ENCODE measurements around the gene TBC1D13. TPM values are rescaled to one million over a fixed set of nuclear protein-coding genes. Genes with fewer than 3 reads are reported as not detected.

TBC1D13 gene
- total RNA-seq, 1 donor = 10.4 TPM

- no peak for TF ChIP-seq CTCF (IDR thresholded peaks at IDR 0.05; ENCODE audit: insufficient read depth, low read depth, low read length)
- no peak for DNase-seq (ENCODE audit: low read depth)
- H3K4me3 ChIP-seq (ENCODE audit: low read depth, low read length) = no peak overlapping the region
These were observed 11.8 kb downstream of the TBC1D13 start for GRCh38 chr9:128798896-128799295.

DNA sequence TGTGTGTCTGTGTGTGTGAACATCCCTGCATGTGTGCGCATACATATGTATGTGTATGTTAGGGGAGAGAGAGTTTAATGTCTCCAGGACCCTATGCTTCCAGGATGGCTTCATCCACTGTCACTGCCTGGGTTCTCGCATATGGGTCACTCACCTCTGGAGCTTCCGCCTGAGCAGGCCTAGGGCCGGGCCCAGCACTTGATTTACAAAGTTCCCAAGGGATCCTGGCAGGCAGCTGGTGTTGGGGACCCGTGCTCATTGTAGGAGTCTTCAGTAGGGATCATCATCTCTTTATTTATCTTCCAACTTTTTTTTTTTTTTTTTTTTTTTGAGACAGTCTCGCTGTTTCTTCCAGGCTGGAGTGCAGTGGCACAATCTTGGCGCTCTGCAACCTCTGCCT is 13.0 kb downstream of the TBC1D13 start:
- no peak overlapping the region for H3K4me3 ChIP-seq (ENCODE audit: low read depth, low read length)
- no peak for DNase-seq (ENCODE audit: low read depth)
- TF ChIP-seq CTCF (IDR thresholded peaks at IDR 0.05; ENCODE audit: insufficient read depth, low read depth, low read length) = no peak

DNA sequence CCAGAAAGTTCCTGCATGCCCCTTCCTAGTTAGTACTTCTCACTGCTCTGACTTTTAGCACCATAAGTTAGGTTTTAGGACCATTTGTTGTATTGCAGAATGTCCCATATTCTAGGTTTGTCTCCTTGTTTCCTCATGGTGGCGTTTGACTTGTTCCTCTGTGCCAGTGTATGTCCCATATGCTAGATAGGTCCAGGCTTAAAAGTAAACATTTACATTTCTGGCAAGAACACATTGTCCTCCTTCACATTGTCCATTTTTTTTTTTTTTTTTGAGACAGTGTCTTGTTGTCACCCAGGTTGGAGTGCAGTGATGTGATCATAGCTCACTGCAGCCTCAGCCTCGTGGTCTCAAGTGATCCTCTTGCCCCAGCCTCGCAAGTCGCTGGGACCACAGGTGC is 15.4 kb downstream of the TBC1D13 start:
- TF ChIP-seq CTCF (IDR thresholded peaks at IDR 0.05; ENCODE audit: insufficient read depth, low read depth, low read length) = no peak
- H3K4me3 ChIP-seq (ENCODE audit: low read depth, low read length) = no peak overlapping the region

GRCh38 chr9:128805661-128806060 is 18.6 kb downstream of the TBC1D13 start:
- H3K4me3 ChIP-seq (ENCODE audit: low read depth, low read length) = no peak overlapping the region
- no peak for DNase-seq (ENCODE audit: low read depth)
- TF ChIP-seq CTCF (IDR thresholded peaks at IDR 0.05; ENCODE audit: insufficient read depth, low read depth, low read length) = no peak

More for the DNA sequence above, 15.4 kb downstream of the TBC1D13 start:
- DNase-seq (ENCODE audit: low read depth) = no peak

- TF ChIP-seq CTCF (IDR thresholded peaks at IDR 0.05; ENCODE audit: insufficient read depth, low read depth, low read length) = no peak
- no peak for DNase-seq (ENCODE audit: low read depth)
- H3K4me3 ChIP-seq (ENCODE audit: low read depth, low read length) = no peak overlapping the region
These were observed 20.8 kb downstream of the TBC1D13 start for GRCh38 chr9:128807827-128808226.

- no peak for DNase-seq (ENCODE audit: low read depth)
These were observed 21.5 kb downstream of the TBC1D13 start for GRCh38 chr9:128808543-128808942.

More at GRCh38 chr9:128808543-128808942, 21.5 kb downstream of the TBC1D13 start:
- no peak for TF ChIP-seq CTCF (IDR thresholded peaks at IDR 0.05; ENCODE audit: insufficient read depth, low read depth, low read length)
- H3K4me3 ChIP-seq (ENCODE audit: low read depth, low read length) = no peak overlapping the region

Data from fibroblast of villous mesenchyme (primary cell).